ENCODE measurements around the gene SNRK.

The SNRK gene

DNA sequence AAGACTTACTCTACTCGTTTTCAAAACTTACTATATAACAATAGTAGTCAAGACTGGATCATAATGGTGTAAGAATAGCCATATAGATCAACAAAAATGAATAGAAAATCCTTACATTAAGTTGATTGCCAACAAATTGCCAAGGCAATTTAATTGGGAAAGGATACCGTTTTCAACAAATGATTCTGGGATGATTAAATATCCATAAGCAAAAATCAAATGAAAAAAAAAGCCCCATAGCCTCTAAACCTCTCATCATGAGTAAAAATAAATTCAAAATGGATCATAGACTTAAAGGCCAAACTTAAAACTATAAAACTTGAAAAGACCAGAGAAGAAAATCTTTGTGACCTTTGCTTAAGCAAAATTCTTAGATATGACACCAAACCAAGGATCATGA is 5.3 kb upstream of the SNRK start:
- H3K27me3 ChIP-seq (ENCODE audit: insufficient read depth, low read depth) = no peaks in the 10 kb centered on the region
- H3K9ac ChIP-seq = no peak overlapping the region
- TF ChIP-seq, protein P1, sequence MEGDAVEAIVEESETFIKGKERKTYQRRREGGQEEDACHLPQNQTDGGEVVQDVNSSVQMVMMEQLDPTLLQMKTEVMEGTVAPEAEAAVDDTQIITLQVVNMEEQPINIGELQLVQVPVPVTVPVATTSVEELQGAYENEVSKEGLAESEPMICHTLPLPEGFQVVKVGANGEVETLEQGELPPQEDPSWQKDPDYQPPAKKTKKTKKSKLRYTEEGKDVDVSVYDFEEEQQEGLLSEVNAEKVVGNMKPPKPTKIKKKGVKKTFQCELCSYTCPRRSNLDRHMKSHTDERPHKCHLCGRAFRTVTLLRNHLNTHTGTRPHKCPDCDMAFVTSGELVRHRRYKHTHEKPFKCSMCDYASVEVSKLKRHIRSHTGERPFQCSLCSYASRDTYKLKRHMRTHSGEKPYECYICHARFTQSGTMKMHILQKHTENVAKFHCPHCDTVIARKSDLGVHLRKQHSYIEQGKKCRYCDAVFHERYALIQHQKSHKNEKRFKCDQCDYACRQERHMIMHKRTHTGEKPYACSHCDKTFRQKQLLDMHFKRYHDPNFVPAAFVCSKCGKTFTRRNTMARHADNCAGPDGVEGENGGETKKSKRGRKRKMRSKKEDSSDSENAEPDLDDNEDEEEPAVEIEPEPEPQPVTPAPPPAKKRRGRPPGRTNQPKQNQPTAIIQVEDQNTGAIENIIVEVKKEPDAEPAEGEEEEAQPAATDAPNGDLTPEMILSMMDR (conservative IDR thresholded peaks at IDR 0.05; ENCODE audit: low read depth, low read length) = no peak
- no peak overlapping the region for H3K4me2 ChIP-seq
- no peak overlapping the region for H3K27ac ChIP-seq
- H2AFZ ChIP-seq (ENCODE audit: low read depth) = no peak overlapping the region
- peaks cover 15% of the 10 kb centered on the region for H3K4me1 ChIP-seq (ENCODE audit: low read depth, poor library complexity, severe bottlenecking)
- H3K4me3 ChIP-seq (IDR thresholded peaks at IDR 0.05; ENCODE audit: insufficient read depth, low read depth, low read length) = no peak overlapping the region
- H3K79me2 ChIP-seq (ENCODE audit: insufficient read depth, low read depth) = no peaks in the 10 kb centered on the region
- H3K36me3 ChIP-seq (ENCODE audit: insufficient read depth) = no peaks in the 10 kb centered on the region
- H4K20me1 ChIP-seq (ENCODE audit: insufficient read depth) = no peaks in the 10 kb centered on the region

DNA sequence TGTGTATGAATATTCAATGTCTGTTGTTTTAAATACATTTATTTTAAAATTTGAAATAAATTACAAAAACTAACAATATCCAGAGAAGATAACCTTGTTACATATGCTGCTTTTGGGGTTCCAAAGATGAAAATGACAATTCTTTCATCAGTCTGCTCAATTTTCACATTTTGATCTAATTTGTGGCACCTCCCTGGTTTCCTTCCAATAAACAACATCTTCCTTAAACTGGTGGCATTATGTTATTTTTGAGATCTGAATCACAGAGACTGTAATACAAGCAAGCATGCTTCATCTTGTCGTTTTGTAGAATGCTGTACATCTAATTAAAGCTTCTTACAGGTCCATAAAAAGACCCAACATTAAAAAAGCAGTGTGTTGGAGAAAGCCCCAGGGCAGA is 2.2 kb upstream of the SNRK start:
- Histone ChIP-seq H3K4me3 (IDR thresholded peaks at IDR 0.05; ENCODE audit: insufficient read depth, low read depth, low read length) (no peak overlapping the region), H4K20me1 (ENCODE audit: insufficient read depth) (no peaks in the 10 kb centered on the region), H3K27me3 (ENCODE audit: insufficient read depth, low read depth) (no peaks in the 10 kb centered on the region), H3K9ac (no peak overlapping the region), H3K36me3 (ENCODE audit: insufficient read depth) (no peaks in the 10 kb centered on the region), H2AFZ (ENCODE audit: low read depth) (no peak overlapping the region), H3K79me2 (ENCODE audit: insufficient read depth, low read depth) (peaks cover 20% of the 10 kb centered on the region; the same call in 1 of the 2 replicates), H3K4me1 (ENCODE audit: low read depth, poor library complexity, severe bottlenecking) (peaks cover 23% of the 10 kb centered on the region), H3K4me2 (no peak overlapping the region), H3K27ac (no peak overlapping the region)
- TF ChIP-seq, protein P1 (conservative IDR thresholded peaks at IDR 0.05; ENCODE audit: low read depth, low read length) = no peak

GRCh38 chr3:43285644-43286043 is 696 bp upstream of the SNRK start:
- H3K4me3 ChIP-seq (IDR thresholded peaks at IDR 0.05; ENCODE audit: insufficient read depth, low read depth, low read length) = no peak overlapping the region
- H3K9ac ChIP-seq = no peak overlapping the region
- peak overlapping the region; percentile 36 for H3K4me2 ChIP-seq
- H3K36me3 ChIP-seq (ENCODE audit: insufficient read depth) = no peaks in the 10 kb centered on the region
- no peaks in the 10 kb centered on the region for H3K27me3 ChIP-seq (ENCODE audit: insufficient read depth, low read depth)
- H2AFZ ChIP-seq (ENCODE audit: low read depth) = peak overlapping the region; percentile 64
- no peaks in the 10 kb centered on the region for H4K20me1 ChIP-seq (ENCODE audit: insufficient read depth)
- TF ChIP-seq, protein P1 (conservative IDR thresholded peaks at IDR 0.05; ENCODE audit: low read depth, low read length) = no peak
- no peak overlapping the region for H3K27ac ChIP-seq
- H3K4me1 ChIP-seq (ENCODE audit: low read depth, poor library complexity, severe bottlenecking) = peaks cover 14% of the 10 kb centered on the region
- H3K79me2 ChIP-seq (ENCODE audit: insufficient read depth, low read depth) = peaks cover 21% of the 10 kb centered on the region; the same call in 1 of the 2 replicates

GRCh38 chr3:43286841-43287499 is 630 bp downstream of the SNRK start:
- TF ChIP-seq, protein P1 (conservative IDR thresholded peaks at IDR 0.05; ENCODE audit: low read depth, low read length) = no peak
- H2AFZ ChIP-seq (ENCODE audit: low read depth) = no peak overlapping the region
- H3K9ac ChIP-seq = peak overlapping the region; percentile 35; the same call in 1 of the 2 replicates
- peak overlapping the region; percentile 76 for H3K4me2 ChIP-seq
- no peak overlapping the region for H3K27ac ChIP-seq
- no peak overlapping the region for H3K4me3 ChIP-seq (IDR thresholded peaks at IDR 0.05; ENCODE audit: insufficient read depth, low read depth, low read length)
- H3K36me3 ChIP-seq (ENCODE audit: insufficient read depth) = no peaks in the 10 kb centered on the region
- H3K27me3 ChIP-seq (ENCODE audit: insufficient read depth, low read depth) = no peaks in the 10 kb centered on the region
- no peaks in the 10 kb centered on the region for H4K20me1 ChIP-seq (ENCODE audit: insufficient read depth)
- peaks cover 14% of the 10 kb centered on the region for H3K4me1 ChIP-seq (ENCODE audit: low read depth, poor library complexity, severe bottlenecking)
- peaks cover 21% of the 10 kb centered on the region; the same call in 1 of the 2 replicates for H3K79me2 ChIP-seq (ENCODE audit: insufficient read depth, low read depth)
